ENCODE results near the gene STK24. TPM values are rescaled to one million over a fixed set of nuclear protein-coding genes. Genes with fewer than 3 reads are reported as not detected.

The STK24 gene
- total and polyA plus RNA-seq, 2 donors (not counting 1 experiment from before 2014, with no cell fraction given), result 53.2 to 73.1 TPM

- Histone ChIP-seq H3K27me3 (ENCODE audit: control insufficient read depth, insufficient read depth, low read length) (no peaks in the 10 kb centered on the region), H3K27ac (ENCODE audit: insufficient read depth, low read length) (no peak overlapping the region), H3K4me2 (ENCODE audit: extremely low read depth, insufficient read depth, low read length) (no peak overlapping the region), H4K20me1 (ENCODE audit: control insufficient read depth, extremely low read depth, insufficient read depth, low read length) (no peaks in the 10 kb centered on the region), H3K9ac (ENCODE audit: insufficient read depth, low read length) (no peak overlapping the region), H2AFZ (ENCODE audit: low read length) (no peak overlapping the region), H3K4me3 (replicated peaks in 1 of 4; ENCODE audit: control extremely low read depth in 1 of 4, insufficient read depth in 1 of 4, low read depth in 3 of 4, low read length in 4 of 4) (no peak overlapping the region), H3K4me1 (ENCODE audit: control insufficient read depth, extremely low read depth, insufficient read depth, low read length) (no peaks in the 10 kb centered on the region), H3K9me3 (ENCODE audit: control insufficient read depth, insufficient read depth, low read depth, low read length) (no peaks in the 10 kb centered on the region), H3K36me3 (ENCODE audit: control insufficient read depth, insufficient read depth, low read length) (peaks cover 9% of the 10 kb centered on the region), H3K79me2 (ENCODE audit: control insufficient read depth, insufficient read depth, low read length) (no peaks in the 10 kb centered on the region)
- no peak for DNase-seq (ENCODE audit: low read depth in 2 of 2)
- no peak for TF ChIP-seq EZH2 (IDR thresholded peaks at IDR 0.05; ENCODE audit: low read length, missing control alignments)
- no peak for TF ChIP-seq CTCF (conservative IDR thresholded peaks at IDR 0.05 in 1 of 2, IDR thresholded peaks at IDR 0.05 in 1 of 2; ENCODE audit: low read depth in 1 of 2, low read length in 2 of 2)
These were observed 165.2 kb downstream of the STK24 start for GRCh38 chr13:98411617-98412265.

DNA sequence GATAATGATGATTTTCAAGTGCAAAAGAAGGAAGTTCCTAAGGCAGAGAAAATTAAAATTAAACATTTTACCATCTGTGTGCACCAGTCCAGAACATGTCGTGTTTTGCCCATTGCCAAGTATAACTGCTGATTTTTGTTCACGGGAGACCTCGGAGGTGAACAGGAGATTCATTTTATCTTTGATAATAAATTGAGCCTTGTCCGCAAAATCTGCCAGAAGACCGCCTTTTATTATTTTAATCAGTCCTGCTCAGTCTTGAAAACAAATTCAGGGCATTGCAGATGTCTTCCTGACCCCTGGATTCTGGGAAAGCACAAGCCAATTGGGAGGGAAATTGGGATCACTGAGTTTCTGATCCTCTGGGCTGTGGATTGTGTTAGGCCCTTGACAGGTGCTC, 165.9 kb downstream of the STK24 start:
- TF ChIP-seq EZH2 (IDR thresholded peaks at IDR 0.05; ENCODE audit: low read length, missing control alignments), result no peak
- TF ChIP-seq CTCF (conservative IDR thresholded peaks at IDR 0.05 in 1 of 2, IDR thresholded peaks at IDR 0.05 in 1 of 2; ENCODE audit: low read depth in 1 of 2, low read length in 2 of 2), result no peak
- Histone ChIP-seq H2AFZ (ENCODE audit: low read length) (no peak overlapping the region), H3K27ac (ENCODE audit: insufficient read depth, low read length) (no peak overlapping the region), H3K36me3 (ENCODE audit: control insufficient read depth, insufficient read depth, low read length) (peaks cover 9% of the 10 kb centered on the region), H4K20me1 (ENCODE audit: control insufficient read depth, extremely low read depth, insufficient read depth, low read length) (no peaks in the 10 kb centered on the region), H3K9me3 (ENCODE audit: control insufficient read depth, insufficient read depth, low read depth, low read length) (no peaks in the 10 kb centered on the region), H3K9ac (ENCODE audit: insufficient read depth, low read length) (no peak overlapping the region), H3K79me2 (ENCODE audit: control insufficient read depth, insufficient read depth, low read length) (no peaks in the 10 kb centered on the region), H3K4me3 (replicated peaks in 1 of 4; ENCODE audit: control extremely low read depth in 1 of 4, insufficient read depth in 1 of 4, low read depth in 3 of 4, low read length in 4 of 4) (no peak overlapping the region), H3K4me1 (ENCODE audit: control insufficient read depth, extremely low read depth, insufficient read depth, low read length) (no peaks in the 10 kb centered on the region), H3K4me2 (ENCODE audit: extremely low read depth, insufficient read depth, low read length) (no peak overlapping the region), H3K27me3 (ENCODE audit: control insufficient read depth, insufficient read depth, low read length) (no peaks in the 10 kb centered on the region)
- DNase-seq (ENCODE audit: low read depth in 2 of 2), result no peak

DNA sequence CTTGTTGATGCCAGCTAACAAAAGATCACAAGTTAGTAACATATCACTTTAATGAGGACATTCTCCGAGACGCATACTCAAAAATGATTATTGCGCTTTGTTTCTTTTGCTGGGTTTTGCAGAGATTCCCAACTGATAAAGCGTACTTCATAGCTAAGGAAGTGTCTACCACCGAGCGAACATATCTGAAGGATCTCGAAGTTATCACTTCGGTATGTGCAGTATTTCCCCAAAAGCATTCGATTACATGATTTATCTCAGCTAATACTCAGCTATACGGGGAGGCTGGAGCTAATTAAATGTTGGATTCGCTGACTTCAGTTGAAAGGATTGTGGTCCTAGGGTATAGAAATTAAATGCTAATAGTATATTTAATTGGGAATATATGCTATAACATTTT, 166.3 kb downstream of the STK24 start:
- H3K27ac ChIP-seq (ENCODE audit: insufficient read depth, low read length), result no peak overlapping the region
- no peak overlapping the region for H3K9ac ChIP-seq (ENCODE audit: insufficient read depth, low read length)
- H3K4me2 ChIP-seq (ENCODE audit: extremely low read depth, insufficient read depth, low read length), result no peak overlapping the region
- H3K4me1 ChIP-seq (ENCODE audit: control insufficient read depth, extremely low read depth, insufficient read depth, low read length), result no peaks in the 10 kb centered on the region
- H3K27me3 ChIP-seq (ENCODE audit: control insufficient read depth, insufficient read depth, low read length), result no peaks in the 10 kb centered on the region
- no peaks in the 10 kb centered on the region for H3K79me2 ChIP-seq (ENCODE audit: control insufficient read depth, insufficient read depth, low read length)
- no peaks in the 10 kb centered on the region for H3K9me3 ChIP-seq (ENCODE audit: control insufficient read depth, insufficient read depth, low read depth, low read length)
- TF ChIP-seq EZH2 (IDR thresholded peaks at IDR 0.05; ENCODE audit: low read length, missing control alignments) (no peak), CTCF (conservative IDR thresholded peaks at IDR 0.05 in 1 of 2, IDR thresholded peaks at IDR 0.05 in 1 of 2; ENCODE audit: low read depth in 1 of 2, low read length in 2 of 2) (no peak)
- peaks cover 7% of the 10 kb centered on the region for H3K36me3 ChIP-seq (ENCODE audit: control insufficient read depth, insufficient read depth, low read length)
- DNase-seq (ENCODE audit: low read depth in 2 of 2), result no peak
- no peak overlapping the region for H3K4me3 ChIP-seq (replicated peaks in 1 of 4; ENCODE audit: control extremely low read depth in 1 of 4, insufficient read depth in 1 of 4, low read depth in 3 of 4, low read length in 4 of 4)
- H4K20me1 ChIP-seq (ENCODE audit: control insufficient read depth, extremely low read depth, insufficient read depth, low read length), result no peaks in the 10 kb centered on the region
- H2AFZ ChIP-seq (ENCODE audit: low read length), result no peak overlapping the region
